ENCODE measurements around the gene CYFIP2. TPM values are rescaled to one million over a fixed set of nuclear protein-coding genes. Genes with fewer than 3 reads are reported as not detected.
"Not testable (repeated sequence)": the region's sequence is repeated elsewhere in the genome, so short reads cannot be mapped to it uniquely, and the experiment has no call there.

CYFIP2 gene
- total RNA-seq, 2 donors from 2014 or later, result 18.1 to 27.6 TPM

DNA sequence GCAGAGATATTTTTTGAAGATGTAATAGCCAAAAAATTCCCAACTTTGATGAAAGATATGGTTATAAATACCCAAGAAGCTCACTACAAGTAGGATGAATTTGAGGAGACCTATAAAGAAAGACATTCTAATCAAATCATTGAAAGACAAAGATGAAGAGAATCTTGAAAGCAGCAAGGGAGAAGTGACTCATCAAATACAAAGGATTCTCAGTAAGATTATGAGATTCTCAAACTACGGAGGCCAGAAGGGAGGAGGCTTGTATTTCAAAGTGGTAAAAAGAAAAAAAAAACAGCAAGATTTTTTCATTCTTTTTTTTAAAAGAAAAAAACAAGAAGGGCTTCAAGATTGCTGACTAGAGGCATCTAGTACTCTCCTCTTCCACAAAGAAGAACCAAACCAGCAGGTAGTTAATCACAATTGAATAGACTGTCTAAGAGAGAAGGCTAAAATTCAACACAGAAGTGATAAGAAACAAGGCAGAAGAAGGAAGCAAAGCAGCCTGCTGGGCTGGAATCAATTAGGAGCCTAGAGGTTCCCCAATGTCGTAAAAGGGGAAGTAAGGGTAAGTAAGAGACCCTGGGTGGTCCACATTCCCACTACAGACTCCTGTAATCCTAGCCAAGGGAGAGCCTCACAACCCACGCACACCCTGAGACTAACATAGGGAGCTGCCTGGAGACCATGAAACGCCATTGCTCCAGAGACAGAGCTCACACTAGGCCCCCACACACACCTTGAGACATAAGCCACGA lies 135.0 kb downstream of the CYFIP2 start:
- DNase-seq, result no peak
- intact Hi-C loops (cut with DNase I), result no loop called here
- ATAC-seq, result no peak

DNA sequence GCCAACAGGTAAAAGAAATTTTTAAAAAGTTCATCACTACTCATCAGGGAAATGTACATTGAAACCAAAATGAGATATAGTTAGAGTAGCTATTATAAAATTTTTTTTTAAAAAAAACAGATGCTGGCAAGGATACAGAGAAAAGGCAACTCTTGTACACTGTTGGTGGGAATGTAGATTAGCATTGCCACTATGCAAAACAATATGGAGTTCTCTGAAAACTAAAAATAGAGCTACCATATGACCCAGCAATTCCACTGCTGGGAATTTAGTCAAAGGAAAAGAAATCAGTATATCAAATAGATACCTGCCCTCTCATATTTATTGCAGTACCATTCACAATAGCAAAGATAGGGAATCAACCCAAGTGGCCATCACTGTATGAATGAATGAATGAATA lies 149.9 kb downstream of the CYFIP2 start:
- ATAC-seq (no peak), DNase-seq (no peak)
- intact Hi-C loops (cut with DNase I), result no loop called here

DNA sequence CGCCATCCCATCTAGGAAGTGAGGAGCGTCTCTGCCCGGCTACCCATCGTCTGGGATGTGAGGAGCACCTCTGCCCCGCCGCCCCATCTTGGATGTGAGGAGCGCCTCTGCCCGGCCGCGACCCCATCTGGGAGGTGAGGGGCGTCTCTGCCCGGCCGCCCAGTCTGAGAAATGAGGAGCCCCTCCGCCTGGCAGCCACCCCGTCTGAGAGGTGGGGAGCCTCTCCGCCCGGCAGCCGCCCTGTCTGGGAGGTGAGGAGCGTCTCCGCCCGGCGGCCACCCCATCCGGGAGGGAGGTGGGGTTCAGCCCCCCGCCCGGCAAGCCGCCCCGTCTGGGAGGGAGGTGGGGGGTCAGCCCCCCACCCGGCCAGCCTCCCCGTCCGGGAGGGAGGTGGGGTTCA lies 153.6 kb downstream of the CYFIP2 start:
- intact Hi-C loops (cut with DNase I); DNase-seq; ATAC-seq: not testable (repeated sequence)

DNA sequence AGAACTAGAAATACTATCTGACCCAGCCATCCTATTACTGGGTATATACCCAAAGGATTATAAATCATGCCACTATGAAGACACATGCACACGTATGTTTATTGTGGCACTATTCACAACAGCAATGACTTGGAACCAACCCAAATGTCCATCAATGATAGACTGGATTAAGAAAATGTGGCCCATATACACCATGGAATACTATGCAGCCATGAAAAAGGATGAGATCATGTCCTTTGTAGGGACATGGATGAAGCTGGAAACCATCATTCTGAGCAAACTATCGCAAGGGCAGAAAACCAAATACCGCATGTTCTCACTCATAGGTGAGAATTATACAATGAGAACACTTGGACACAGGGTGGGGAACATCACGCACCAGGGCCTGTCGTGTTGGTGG lies 164.0 kb downstream of the CYFIP2 start:
- intact Hi-C loops (cut with DNase I), result loop anchor here (5.0 to 10.0 kb wide), 3 partner anchors 42 to 287 kb away; no protein-coding TSS in a partner anchor
- not testable (repeated sequence) for DNase-seq, ATAC-seq

DNA sequence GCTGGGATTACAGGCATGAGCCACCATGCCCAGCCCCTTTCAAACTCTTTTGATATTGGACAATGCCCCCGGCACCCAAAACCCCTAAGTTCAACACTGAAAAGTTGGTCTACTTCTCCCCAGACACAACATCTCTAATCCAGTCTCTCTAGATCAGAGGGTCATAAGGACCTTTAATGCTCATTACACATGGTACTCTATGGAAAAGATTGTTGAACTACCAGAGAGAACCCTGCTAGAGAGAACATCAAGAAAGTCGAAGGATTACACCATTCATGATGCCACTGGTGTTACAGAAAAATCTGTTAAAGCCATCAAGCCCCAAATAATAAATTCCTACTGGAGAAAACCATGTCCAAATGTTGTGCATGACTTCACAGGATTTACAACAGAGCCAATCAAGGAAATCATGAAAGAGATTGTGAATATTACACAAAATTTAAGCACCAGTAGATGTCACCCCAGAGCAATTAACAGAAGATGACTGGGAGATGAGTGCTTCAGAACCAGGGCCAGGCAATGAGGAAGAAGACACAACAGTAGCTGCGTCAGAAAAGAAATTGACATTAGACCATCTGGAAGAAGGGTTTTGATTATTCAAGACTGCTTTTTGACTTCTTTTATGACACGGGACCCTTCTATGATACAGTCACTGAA lies 165.7 kb downstream of the CYFIP2 start:
- peak; percentile 76 to 85 for ATAC-seq
- no peak for DNase-seq

DNA sequence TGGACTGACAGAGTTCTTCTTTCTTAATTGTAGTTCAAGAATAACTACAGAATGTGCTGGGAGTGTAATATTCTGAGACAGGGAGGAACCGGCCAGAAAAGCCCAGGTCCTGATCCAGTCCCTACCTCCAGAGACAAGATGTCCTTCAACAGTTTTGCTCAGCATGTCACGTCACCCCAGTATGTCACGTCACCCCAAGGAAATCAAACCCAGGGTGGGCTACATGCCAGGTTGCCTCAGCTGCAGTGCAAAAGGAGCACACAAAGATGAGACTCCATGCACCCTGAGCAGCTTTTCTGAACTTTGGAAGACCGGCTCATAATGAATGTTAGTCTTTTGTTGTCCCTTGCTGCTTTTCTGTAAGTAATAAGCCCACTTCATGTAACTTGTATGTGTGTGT lies 168.2 kb downstream of the CYFIP2 start:
- DNase-seq (no peak), ATAC-seq (no peak)
- intact Hi-C loops (cut with DNase I), result loop anchor here (5.0 to 10.0 kb wide), 3 partner anchors 38 to 283 kb away; no protein-coding TSS in a partner anchor

More for the DNA sequence above, 165.7 kb downstream of the CYFIP2 start:
- intact Hi-C loops (cut with DNase I), result loop anchor here (2.0 to 10.0 kb wide), 4 partner anchors 41 to 286 kb away; no protein-coding TSS in a partner anchor

DNA sequence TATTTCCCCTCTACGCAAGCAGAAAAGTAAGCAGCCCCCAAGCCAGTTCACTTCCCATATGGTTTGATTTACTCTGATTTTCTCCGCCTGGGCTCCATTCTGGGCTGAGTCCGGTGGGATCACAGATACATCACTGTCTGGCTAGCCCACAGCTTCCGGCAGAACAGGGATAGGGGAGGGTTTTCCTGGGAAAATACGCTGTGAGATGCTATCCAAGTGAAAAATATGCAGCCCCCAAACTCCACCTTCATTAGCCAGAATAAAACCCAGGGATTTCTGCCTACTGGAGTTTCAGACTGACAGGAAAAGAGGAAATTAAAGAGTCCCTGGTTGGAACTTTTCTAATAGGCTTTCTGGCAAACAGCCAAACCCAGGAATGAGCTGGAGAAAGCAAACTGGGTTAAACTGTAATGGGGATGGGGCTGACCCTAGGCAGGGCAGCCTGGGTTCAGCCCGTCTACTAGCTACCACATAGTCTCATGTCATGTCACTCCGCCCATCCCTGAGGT lies 177.2 kb downstream of the CYFIP2 start:
- intact Hi-C loops (cut with DNase I), result no loop called here
- peak; percentile 15 to 50 for ATAC-seq
- DNase-seq, result no peak

DNA sequence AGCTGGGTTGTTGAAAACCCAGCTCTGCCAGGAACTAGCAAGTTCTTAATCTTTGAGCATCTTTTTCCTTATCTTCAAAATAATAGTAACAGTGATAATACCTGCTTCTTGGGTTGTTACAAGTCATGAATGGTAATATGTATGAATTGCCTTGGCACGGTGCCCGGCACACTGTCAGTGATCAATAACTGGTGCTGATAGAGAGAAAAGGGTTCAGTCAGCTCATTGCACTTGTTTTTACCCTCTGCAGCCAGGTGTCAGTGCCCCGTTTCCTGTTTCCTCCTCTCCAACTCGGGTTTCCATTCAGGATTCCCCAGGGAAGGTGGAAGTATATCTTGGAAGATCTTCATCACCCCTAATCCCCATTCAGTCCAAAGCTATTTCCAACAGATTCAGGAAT lies 178.3 kb downstream of the CYFIP2 start:
- ATAC-seq (no peak), DNase-seq (no peak)
- intact Hi-C loops (cut with DNase I), result no loop called here

Other genes with a start within 250 kb of the CYFIP2 start
- gene HAVCR1, start 207.0 kb upstream of the CYFIP2 start, total RNA-seq, result under 1 TPM in 1 of 2 donors, not detected in 1; 0.21 TPM
- gene HAVCR2, start 157.1 kb upstream of the CYFIP2 start, total RNA-seq, result 10 to 100 TPM in 1 of 2 donors, 1 to 10 TPM in 1; 5.7 to 11.4 TPM
- 1 to 10 TPM; 9.4 to 9.6 TPM for gene MED7, start 123.3 kb upstream of the CYFIP2 start, total RNA-seq
- gene GARIN3, start 99.9 kb upstream of the CYFIP2 start, total RNA-seq, result not detected
- gene ITK, start 85.3 kb upstream of the CYFIP2 start, total RNA-seq, result 1 to 10 TPM; 1.6 to 2.2 TPM
- 1 to 10 TPM in 1 of 2 donors, under 1 TPM in 1; 0.12 to 1.8 TPM for gene NIPAL4, start 194.1 kb downstream of the CYFIP2 start, total RNA-seq